Naive B cell (primary cell): ENCODE measurements around the gene MYO3B. TPM values are rescaled to one million over a fixed set of nuclear protein-coding genes. Genes with fewer than 3 reads are reported as not detected.
A peak's percentile ranks its signal among the peaks of the same experiment; 100 is the strongest.

Experiments
- ATAC-seq, 2 donors: fragments of 150-1000 bp; cut with Tn5 transposase; 2 replicates each; pipeline ENCODE4 v1.10.0; 2021; ENCODE audit warnings: low read depth in 2 of 2, mild to moderate bottlenecking in 2 of 2, moderate library complexity in 2 of 2
- DNase-seq: peaks from one replicate; pipeline ENCODE4 v3.0.0; 2022
- H3K27ac Mint-ChIP-seq, 6 donors: one replicate each; pipeline ENCODE4 v1.8.0; 2020 to 2022; ENCODE audit warnings: mild to moderate bottlenecking in 6 of 6, mixed read lengths in 6 of 6, moderate library complexity in 5 of 6, inconsistent platforms in 2 of 6
- H3K27me3 Mint-ChIP-seq, 3 donors: one replicate each; pipeline ENCODE4 v1.8.0; 2021 to 2022; ENCODE audit warnings: mixed read lengths in 3 of 3, mild to moderate bottlenecking in 1 of 3
- H3K36me3 Mint-ChIP-seq, 2 donors: one replicate each; pipeline ENCODE4 v1.8.0; 2020 to 2022; ENCODE audit warnings: mixed read lengths in 2 of 2, inconsistent platforms in 1 of 2, mild to moderate bottlenecking in 1 of 2
- H3K4me1 Mint-ChIP-seq, 3 donors: one replicate each; pipeline ENCODE4 v1.8.0; 2020 to 2022; ENCODE audit warnings: mixed read lengths in 3 of 3, inconsistent platforms in 1 of 3, mild to moderate bottlenecking in 1 of 3, moderate library complexity in 1 of 3
- H3K4me3 Mint-ChIP-seq, 8 donors: one replicate each; pipeline ENCODE4 v1.8.0; 2020 to 2022; ENCODE audit warnings: mild to moderate bottlenecking in 8 of 8, mixed read lengths in 8 of 8, moderate library complexity in 8 of 8, inconsistent platforms in 2 of 8
- H3K9me3 Mint-ChIP-seq, 7 donors: one replicate each; pipeline ENCODE4 v1.8.0; 2020 to 2022; ENCODE audit warnings: mixed read lengths in 7 of 7, mild to moderate bottlenecking in 5 of 7, inconsistent platforms in 2 of 7, moderate library complexity in 1 of 7
- polyA plus RNA-seq, 6 donors: library from polyadenylated mRNA; unstranded; fragments of 300-500 nt; fragmentation: Illumina TruSeq; gene quantifications; one replicate each; pipeline ENCODE4 v1.2.3, GENCODE V29; 2021; ENCODE audit warnings: low read depth in 6 of 6

The MYO3B gene
- polyA plus RNA-seq, 6 donors from 2014 or later, result not detected

- no peaks in the 10 kb centered on the region for H3K4me1 Mint-ChIP-seq
- no peaks in the 10 kb centered on the region for H3K36me3 Mint-ChIP-seq
- ATAC-seq, result no peak
- peaks cover 0 to 6% (median 0%) of the 10 kb centered on the region in 7 donors for H3K9me3 Mint-ChIP-seq
- H3K4me3 Mint-ChIP-seq, result no peak overlapping the region
- peaks cover 0 to 8% (median 5%) of the 10 kb centered on the region in 3 donors for H3K27me3 Mint-ChIP-seq
- no peak for DNase-seq
- peak overlapping the region in 1 of 6 donors; percentile 10 for H3K27ac Mint-ChIP-seq
These were observed 22.8 kb upstream of the MYO3B start for GRCh38 chr2:170155022-170155722.

- no peak for DNase-seq
- Mint-ChIP-seq H3K4me3 (no peak overlapping the region), H3K27ac (no peak overlapping the region), H3K9me3 (peaks cover 0 to 6% (median 0%) of the 10 kb centered on the region in 7 donors), H3K4me1 (no peaks in the 10 kb centered on the region), H3K36me3 (no peaks in the 10 kb centered on the region), H3K27me3 (peaks cover 0 to 8% (median 5%) of the 10 kb centered on the region in 3 donors)
- ATAC-seq, result no peak
These were observed 22.2 kb upstream of the MYO3B start for GRCh38 chr2:170155723-170156253.

DNA sequence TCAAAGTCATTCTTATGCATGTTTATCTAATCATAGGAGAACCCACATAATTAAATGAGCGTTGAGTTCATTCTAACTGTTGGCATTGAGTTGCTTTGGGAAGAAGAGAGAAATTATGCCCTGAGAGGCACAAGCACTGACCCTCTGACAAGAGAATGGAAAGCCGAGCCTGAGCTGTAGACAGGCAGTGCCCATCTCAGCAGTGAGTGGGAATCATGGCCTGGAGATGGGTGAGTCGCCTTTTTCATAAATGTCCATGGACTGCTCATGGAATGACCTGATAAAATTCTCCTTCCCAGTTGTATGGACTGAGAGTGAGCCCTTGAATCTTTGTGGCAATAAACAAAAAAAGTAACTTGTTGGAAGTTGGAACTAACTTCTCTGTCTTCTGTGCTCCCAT, 21.4 kb upstream of the MYO3B start:
- no peaks in the 10 kb centered on the region for H3K36me3 Mint-ChIP-seq
- no peaks in the 10 kb centered on the region for H3K4me1 Mint-ChIP-seq
- no peak overlapping the region for H3K4me3 Mint-ChIP-seq
- DNase-seq (no peak), ATAC-seq (no peak)
- H3K9me3 Mint-ChIP-seq, result peaks cover 0 to 6% (median 0%) of the 10 kb centered on the region in 7 donors
- H3K27ac Mint-ChIP-seq, result no peak overlapping the region
- peaks cover 0 to 8% (median 5%) of the 10 kb centered on the region in 3 donors for H3K27me3 Mint-ChIP-seq

DNA sequence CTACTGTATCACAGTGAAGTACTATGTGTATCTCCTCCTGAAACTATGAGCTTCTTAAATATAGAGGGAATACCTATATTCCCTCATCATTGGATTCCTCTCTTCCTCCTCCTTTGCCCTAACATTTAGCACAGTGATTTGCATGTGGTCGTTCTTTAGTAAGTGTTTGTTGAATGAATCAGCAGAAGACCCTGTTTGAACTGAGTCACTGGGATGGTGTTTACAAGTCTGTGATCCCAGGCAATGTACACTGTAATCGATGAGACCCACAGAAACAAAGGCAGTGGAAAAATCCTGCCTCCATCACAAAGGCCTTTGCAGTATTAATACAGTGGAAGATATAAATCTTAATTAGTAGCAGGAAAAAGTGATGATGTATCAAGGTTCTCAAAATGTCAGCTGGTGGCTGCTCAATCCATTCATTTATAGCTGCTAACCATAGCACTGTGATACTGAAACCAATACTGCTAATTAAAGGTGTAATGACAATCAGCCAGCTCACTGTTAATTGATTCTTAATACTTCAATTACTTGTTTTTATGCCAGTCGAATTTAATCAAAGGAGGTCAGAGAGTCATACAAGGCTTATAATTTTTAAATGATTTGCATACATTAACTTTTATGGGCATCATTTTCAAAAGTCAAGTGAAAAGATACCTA, 20.8 kb upstream of the MYO3B start:
- Mint-ChIP-seq H3K27ac (peak overlapping the region in 1 of 6 donors; percentile 8), H3K27me3 (peaks cover 5 to 10% (median 8%) of the 10 kb centered on the region in 3 donors), H3K9me3 (peaks cover 0 to 6% (median 0%) of the 10 kb centered on the region in 7 donors), H3K4me1 (no peaks in the 10 kb centered on the region), H3K36me3 (no peaks in the 10 kb centered on the region), H3K4me3 (no peak overlapping the region)
- ATAC-seq (no peak), DNase-seq (no peak)

DNA sequence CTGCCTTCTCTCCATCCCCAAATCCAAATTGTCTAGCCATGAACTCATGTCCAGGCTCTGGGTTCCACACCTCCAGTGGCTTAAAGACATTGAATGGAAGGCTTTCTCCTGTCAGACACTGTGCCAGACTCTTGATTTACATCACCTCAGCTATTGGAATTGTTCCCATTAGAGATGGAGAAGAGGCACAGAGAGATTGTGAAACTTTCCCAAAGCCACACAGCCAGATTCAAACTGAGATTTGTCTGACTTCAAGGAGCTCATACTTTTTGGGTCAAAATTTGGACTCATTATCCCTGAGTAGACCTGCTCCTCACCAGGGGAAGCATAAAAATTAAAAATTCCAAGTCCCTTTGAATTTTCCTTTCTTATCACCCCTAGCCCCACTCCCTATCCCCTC, 18.9 kb upstream of the MYO3B start:
- Mint-ChIP-seq H3K4me1 (no peaks in the 10 kb centered on the region), H3K4me3 (no peak overlapping the region), H3K9me3 (no peaks in the 10 kb centered on the region), H3K36me3 (no peaks in the 10 kb centered on the region), H3K27me3 (peaks cover 13 to 20% (median 18%) of the 10 kb centered on the region in 3 donors), H3K27ac (no peak overlapping the region)
- ATAC-seq (no peak), DNase-seq (no peak)

DNA sequence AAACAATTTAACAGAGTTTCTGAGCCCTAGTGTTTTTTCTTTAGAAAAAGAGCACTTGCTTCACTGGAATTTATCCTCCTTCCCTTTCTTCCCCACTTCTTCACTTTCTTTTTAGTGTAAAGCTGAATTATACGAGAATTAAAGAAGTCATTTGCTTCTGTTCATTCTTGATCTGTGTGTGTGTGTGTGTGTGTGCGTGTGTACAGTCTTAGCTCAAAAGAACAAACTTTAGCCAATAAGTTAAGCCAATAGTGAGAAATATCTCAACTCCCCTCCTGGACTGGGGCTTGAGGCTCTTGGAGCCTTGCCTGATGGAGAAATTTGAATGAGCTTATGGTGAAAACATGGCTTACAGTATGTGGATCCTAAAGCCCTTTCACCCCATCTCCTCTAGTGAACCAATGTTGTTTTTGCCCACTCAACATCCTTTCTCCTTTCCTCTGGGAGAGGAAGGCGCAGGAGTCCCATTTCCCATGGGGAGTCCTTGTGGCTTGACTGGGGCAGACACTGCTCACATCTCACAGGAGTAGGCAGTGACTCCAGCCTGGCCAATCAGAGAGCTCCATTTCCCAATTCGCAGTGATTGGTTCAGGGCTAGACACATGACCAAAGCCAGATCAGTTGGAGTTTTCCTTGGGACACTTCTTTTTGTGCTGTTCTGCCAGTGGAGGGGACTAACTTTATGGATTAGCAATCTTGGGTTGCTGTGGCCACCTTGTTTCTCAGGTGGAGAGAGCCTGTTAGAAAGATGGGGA, 16.3 kb upstream of the MYO3B start:
- Mint-ChIP-seq H3K36me3 (no peaks in the 10 kb centered on the region), H3K4me1 (no peaks in the 10 kb centered on the region), H3K9me3 (no peaks in the 10 kb centered on the region), H3K4me3 (no peak overlapping the region), H3K27ac (no peak overlapping the region), H3K27me3 (peaks cover 8 to 18% (median 14%) of the 10 kb centered on the region in 3 donors)
- ATAC-seq (no peak), DNase-seq (no peak)

GRCh38 chr2:170162271-170162632, 15.7 kb upstream of the MYO3B start:
- no peak for DNase-seq
- no peak overlapping the region for H3K27ac Mint-ChIP-seq
- H3K36me3 Mint-ChIP-seq, result no peaks in the 10 kb centered on the region
- H3K9me3 Mint-ChIP-seq, result no peaks in the 10 kb centered on the region
- no peak for ATAC-seq
- peak overlapping the region in 1 of 8 donors; percentile 27 for H3K4me3 Mint-ChIP-seq
- no peaks in the 10 kb centered on the region for H3K4me1 Mint-ChIP-seq
- peaks cover 5 to 18% (median 14%) of the 10 kb centered on the region in 3 donors for H3K27me3 Mint-ChIP-seq

DNA sequence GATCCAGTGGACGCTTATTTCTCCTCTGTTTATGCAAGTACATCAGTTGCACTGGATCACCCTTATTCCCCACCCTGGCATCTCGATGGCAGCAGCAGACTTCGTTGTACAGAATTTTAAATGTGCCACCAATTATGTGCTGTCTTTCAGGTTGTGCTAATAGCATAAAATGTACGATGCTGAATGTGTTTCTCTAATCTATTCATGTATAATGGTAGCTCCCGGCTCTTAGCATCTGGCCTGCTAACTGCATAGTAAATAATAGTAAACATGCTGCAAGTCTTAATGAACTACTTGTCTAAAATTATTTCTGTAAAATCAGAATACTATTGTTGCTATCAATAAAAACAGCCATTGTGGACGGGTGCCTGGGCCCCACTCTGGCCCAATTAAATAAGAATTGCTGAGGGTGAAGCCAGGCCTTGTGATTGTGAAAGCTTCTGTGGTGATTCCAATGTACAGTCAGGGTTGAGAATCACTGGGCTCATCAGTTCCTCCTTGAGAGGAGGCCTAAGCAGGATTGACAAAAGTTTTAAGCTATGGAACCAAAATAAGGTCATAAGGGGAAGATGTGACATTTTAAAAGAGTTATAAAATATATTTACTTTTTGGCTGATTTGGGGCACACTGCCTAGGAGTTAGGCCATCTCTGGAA, 14.4 kb upstream of the MYO3B start:
- ATAC-seq (no peak), DNase-seq (no peak)
- no peaks in the 10 kb centered on the region for H3K36me3 Mint-ChIP-seq
- peak overlapping the region in 1 of 6 donors; percentile 42 for H3K27ac Mint-ChIP-seq
- H3K4me3 Mint-ChIP-seq, result no peak overlapping the region
- H3K9me3 Mint-ChIP-seq, result no peaks in the 10 kb centered on the region
- H3K4me1 Mint-ChIP-seq, result no peaks in the 10 kb centered on the region
- peaks cover 5 to 18% (median 14%) of the 10 kb centered on the region in 3 donors for H3K27me3 Mint-ChIP-seq

GRCh38 chr2:170165129-170165528, 12.8 kb upstream of the MYO3B start:
- DNase-seq, result no peak
- H3K4me1 Mint-ChIP-seq, result no peaks in the 10 kb centered on the region
- H3K36me3 Mint-ChIP-seq, result no peaks in the 10 kb centered on the region
- no peaks in the 10 kb centered on the region for H3K9me3 Mint-ChIP-seq
- ATAC-seq, result no peak
- no peak overlapping the region for H3K4me3 Mint-ChIP-seq
- peaks cover 5 to 18% (median 14%) of the 10 kb centered on the region in 3 donors for H3K27me3 Mint-ChIP-seq
- peak overlapping the region in 1 of 6 donors; percentile 22 for H3K27ac Mint-ChIP-seq

GRCh38 chr2:170166735-170167134, 11.2 kb upstream of the MYO3B start:
- DNase-seq (no peak), ATAC-seq (no peak)
- Mint-ChIP-seq H3K27me3 (peaks cover 5 to 17% (median 14%) of the 10 kb centered on the region in 3 donors), H3K4me1 (no peaks in the 10 kb centered on the region), H3K27ac (no peak overlapping the region), H3K4me3 (no peak overlapping the region), H3K9me3 (no peaks in the 10 kb centered on the region), H3K36me3 (no peaks in the 10 kb centered on the region)

- ATAC-seq (no peak), DNase-seq (no peak)
- Mint-ChIP-seq H3K9me3 (no peaks in the 10 kb centered on the region), H3K27me3 (no peaks in the 10 kb centered on the region), H3K4me1 (no peaks in the 10 kb centered on the region), H3K27ac (no peak overlapping the region), H3K36me3 (no peaks in the 10 kb centered on the region), H3K4me3 (no peak overlapping the region)
These were observed 7.5 kb upstream of the MYO3B start for GRCh38 chr2:170170281-170171040.

GRCh38 chr2:170176212-170176611, 1.7 kb upstream of the MYO3B start:
- H3K9me3 Mint-ChIP-seq, result no peaks in the 10 kb centered on the region
- H3K36me3 Mint-ChIP-seq, result no peaks in the 10 kb centered on the region
- DNase-seq (no peak), ATAC-seq (no peak)
- H3K27me3 Mint-ChIP-seq, result no peaks in the 10 kb centered on the region
- no peaks in the 10 kb centered on the region for H3K4me1 Mint-ChIP-seq
- H3K4me3 Mint-ChIP-seq, result no peak overlapping the region
- H3K27ac Mint-ChIP-seq, result peak overlapping the region in 1 of 6 donors; percentile 69
